NOMO-1 (cell line): ENCODE measurements around the gene TOPAZ1.
"Not testable (repeated sequence)": the region's sequence is repeated elsewhere in the genome, so short reads cannot be mapped to it uniquely, and the experiment has no call there.

Source experiments
- DNase-seq, 2 experiments: peaks; one replicate each; lab custom pipeline; 2025; ENCODE audit not compliant: unreplicated experiment in 2 of 2; lab: John Stamatoyannopoulos, UW

TOPAZ1 gene

GRCh38 chr3:44326019-44326418 is 84.3 kb downstream of the TOPAZ1 start:
- DNase-seq = no peak

GRCh38 chr3:44326515-44326914 is 84.8 kb downstream of the TOPAZ1 start:
- DNase-seq = no peak

GRCh38 chr3:44329946-44330345 is 88.3 kb downstream of the TOPAZ1 start:
- DNase-seq = peak in 1 of 2 experiments; percentile 16

- DNase-seq = no peak
These were observed 88.8 kb downstream of the TOPAZ1 start for GRCh38 chr3:44330444-44330843.

- DNase-seq = no peak
These were observed 92.6 kb downstream of the TOPAZ1 start for GRCh38 chr3:44334326-44334725.

- no peak for DNase-seq
These were observed 95.6 kb downstream of the TOPAZ1 start for GRCh38 chr3:44337248-44337785.

GRCh38 chr3:44338010-44338827 is 96.5 kb downstream of the TOPAZ1 start, which contains the start of gene TCAIM:
Gene TCAIM, plus strand, starts transcription at chr3:44338766. Its CDS starts 16,017 bp downstream, at chr3:44354783.
- DNase-seq = peak; percentile 96 to 97

- no peak for DNase-seq
These were observed 97.1 kb downstream of the TOPAZ1 start for GRCh38 chr3:44338828-44339127.

GRCh38 chr3:44339181-44340057 is 97.7 kb downstream of the TOPAZ1 start:
- DNase-seq = no peak

- DNase-seq = peak in 1 of 2 experiments; percentile 67
These were observed 98.3 kb downstream of the TOPAZ1 start for GRCh38 chr3:44340058-44340395.

- no peak for DNase-seq
These were observed 100.6 kb downstream of the TOPAZ1 start for GRCh38 chr3:44342176-44342790.

GRCh38 chr3:44343421-44343820 is 101.7 kb downstream of the TOPAZ1 start:
- no peak for DNase-seq

- not testable (repeated sequence) for DNase-seq
These were observed 104.9 kb downstream of the TOPAZ1 start for GRCh38 chr3:44346590-44346989.

GRCh38 chr3:44348993-44349392 is 107.3 kb downstream of the TOPAZ1 start:
- DNase-seq = no peak

- no peak for DNase-seq
These were observed 111.8 kb downstream of the TOPAZ1 start for GRCh38 chr3:44353355-44353924.

GRCh38 chr3:44355362-44356033 is 113.8 kb downstream of the TOPAZ1 start:
- DNase-seq = peak; percentile 68 to 83

- DNase-seq = no peak
These were observed 117.6 kb downstream of the TOPAZ1 start for GRCh38 chr3:44359146-44359751.

- no peak for DNase-seq
These were observed 121.9 kb downstream of the TOPAZ1 start for GRCh38 chr3:44363591-44363990.

- DNase-seq = no peak
These were observed 124.3 kb downstream of the TOPAZ1 start for GRCh38 chr3:44365952-44366351.

GRCh38 chr3:44375450-44375849 is 133.8 kb downstream of the TOPAZ1 start:
- no peak for DNase-seq
